Measurements from ENCODE around the gene TMEM8B. TPM values are rescaled to one million over a fixed set of nuclear protein-coding genes. Genes with fewer than 3 reads are reported as not detected.

Gene TMEM8B
- polyA plus RNA-seq, 1 donor from 2014 or later, result 12.7 TPM

GRCh38 chr9:35844628-35845270 is 15.7 kb downstream of the TMEM8B start:
- Histone ChIP-seq H3K27ac (ENCODE audit: low read length) (no peak overlapping the region), H2AFZ (ENCODE audit: low read depth, low read length) (no peak overlapping the region), H3K79me2 (replicated peaks; ENCODE audit: insufficient read depth, low read length) (no peaks in the 10 kb centered on the region), H4K20me1 (ENCODE audit: insufficient read depth) (no peaks in the 10 kb centered on the region), H3K27me3 (ENCODE audit: insufficient read depth, low read depth, low read length) (no peaks in the 10 kb centered on the region), H3K9me2 (ENCODE audit: insufficient read depth, low read length) (no peaks in the 10 kb centered on the region), H3K9ac (ENCODE audit: low read length) (no peak overlapping the region), H3K9me3 (ENCODE audit: low read length) (no peaks in the 10 kb centered on the region), H3K4me2 (ENCODE audit: low read length) (no peak overlapping the region), H3K36me3 (ENCODE audit: insufficient read depth, low read length) (peaks cover 9% of the 10 kb centered on the region), H3F3A (ENCODE audit: insufficient read depth, low read length, poor library complexity, severe bottlenecking) (no peaks in the 10 kb centered on the region), H3K4me3 (ENCODE audit: low read length) (no peak overlapping the region)
- no peak for TF ChIP-seq TAF1 (IDR thresholded peaks at IDR 0.05; ENCODE audit: low read depth)
- TF ChIP-seq EP300 (conservative IDR thresholded peaks at IDR 0.05; ENCODE audit: poor library complexity, severe bottlenecking), result no peak

DNA sequence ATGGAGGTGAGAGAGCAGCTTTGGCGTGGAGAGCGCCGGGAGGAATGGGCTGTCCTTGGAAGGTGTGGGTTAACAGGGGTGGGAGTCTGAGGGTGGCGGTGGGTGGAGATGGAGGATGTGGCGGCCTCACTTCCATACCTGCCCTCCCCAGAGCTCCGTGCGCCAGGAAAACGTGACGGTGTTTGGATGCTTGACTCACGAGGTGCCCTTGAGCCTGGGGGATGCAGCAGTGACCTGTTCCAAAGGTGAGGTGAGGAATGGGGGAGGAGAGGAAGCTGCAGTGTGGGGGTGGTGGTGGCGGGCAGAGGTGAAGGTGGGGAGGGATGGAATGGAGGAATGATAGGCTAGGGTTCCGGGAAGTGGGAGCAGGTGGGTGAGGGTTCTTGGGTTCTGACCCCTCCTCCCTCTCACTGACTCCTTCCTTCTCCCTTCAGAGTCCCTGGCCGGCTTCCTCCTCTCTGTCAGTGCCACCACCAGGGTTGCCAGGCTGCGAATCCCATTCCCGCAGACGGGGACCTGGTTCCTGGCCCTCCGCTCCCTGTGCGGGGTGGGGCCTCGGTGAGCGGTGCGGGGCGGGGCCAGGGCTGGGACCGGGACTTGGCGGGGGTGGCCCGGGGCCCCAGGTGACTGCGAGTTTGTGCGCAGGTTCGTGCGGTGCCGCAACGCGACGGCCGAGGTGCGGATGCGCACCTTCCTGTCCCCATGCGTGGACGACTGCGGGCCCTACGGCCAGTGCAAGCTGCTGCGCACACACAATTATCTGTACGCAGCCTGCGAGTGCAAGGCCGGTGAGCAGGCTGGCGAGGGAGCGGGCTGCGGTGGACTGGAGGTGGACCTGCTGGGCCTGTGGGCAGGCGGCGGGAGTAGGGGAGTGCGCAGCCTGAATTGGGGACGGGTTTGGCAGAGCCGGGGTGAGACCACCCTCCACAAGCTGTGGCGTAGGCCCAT is 17.1 kb downstream of the TMEM8B start:
- no peak overlapping the region for H3K4me2 ChIP-seq (ENCODE audit: low read length)
- H3K9me3 ChIP-seq (ENCODE audit: low read length), result no peaks in the 10 kb centered on the region
- no peaks in the 10 kb centered on the region for H4K20me1 ChIP-seq (ENCODE audit: insufficient read depth)
- no peak overlapping the region for H2AFZ ChIP-seq (ENCODE audit: low read depth, low read length)
- H3K4me3 ChIP-seq (ENCODE audit: low read length), result no peak overlapping the region
- H3K79me2 ChIP-seq (replicated peaks; ENCODE audit: insufficient read depth, low read length), result no peaks in the 10 kb centered on the region
- H3K36me3 ChIP-seq (ENCODE audit: insufficient read depth, low read length), result peaks cover 9% of the 10 kb centered on the region
- no peaks in the 10 kb centered on the region for H3K27me3 ChIP-seq (ENCODE audit: insufficient read depth, low read depth, low read length)
- H3K9me2 ChIP-seq (ENCODE audit: insufficient read depth, low read length), result no peaks in the 10 kb centered on the region
- no peaks in the 10 kb centered on the region for H3F3A ChIP-seq (ENCODE audit: insufficient read depth, low read length, poor library complexity, severe bottlenecking)
- TF ChIP-seq, protein P1, sequence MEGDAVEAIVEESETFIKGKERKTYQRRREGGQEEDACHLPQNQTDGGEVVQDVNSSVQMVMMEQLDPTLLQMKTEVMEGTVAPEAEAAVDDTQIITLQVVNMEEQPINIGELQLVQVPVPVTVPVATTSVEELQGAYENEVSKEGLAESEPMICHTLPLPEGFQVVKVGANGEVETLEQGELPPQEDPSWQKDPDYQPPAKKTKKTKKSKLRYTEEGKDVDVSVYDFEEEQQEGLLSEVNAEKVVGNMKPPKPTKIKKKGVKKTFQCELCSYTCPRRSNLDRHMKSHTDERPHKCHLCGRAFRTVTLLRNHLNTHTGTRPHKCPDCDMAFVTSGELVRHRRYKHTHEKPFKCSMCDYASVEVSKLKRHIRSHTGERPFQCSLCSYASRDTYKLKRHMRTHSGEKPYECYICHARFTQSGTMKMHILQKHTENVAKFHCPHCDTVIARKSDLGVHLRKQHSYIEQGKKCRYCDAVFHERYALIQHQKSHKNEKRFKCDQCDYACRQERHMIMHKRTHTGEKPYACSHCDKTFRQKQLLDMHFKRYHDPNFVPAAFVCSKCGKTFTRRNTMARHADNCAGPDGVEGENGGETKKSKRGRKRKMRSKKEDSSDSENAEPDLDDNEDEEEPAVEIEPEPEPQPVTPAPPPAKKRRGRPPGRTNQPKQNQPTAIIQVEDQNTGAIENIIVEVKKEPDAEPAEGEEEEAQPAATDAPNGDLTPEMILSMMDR (IDR thresholded peaks at IDR 0.05; ENCODE audit: poor library complexity, severe bottlenecking), result no peak
- no peak for TF ChIP-seq POLR2AphosphoS5 (IDR thresholded peaks at IDR 0.05)
- TF ChIP-seq EP300 (conservative IDR thresholded peaks at IDR 0.05; ENCODE audit: poor library complexity, severe bottlenecking), result no peak
- H3K27ac ChIP-seq (ENCODE audit: low read length), result no peak overlapping the region
- no peak overlapping the region for H3K9ac ChIP-seq (ENCODE audit: low read length)

GRCh38 chr9:35847792-35848572 is 19.0 kb downstream of the TMEM8B start:
- H3K27me3 ChIP-seq (ENCODE audit: insufficient read depth, low read depth, low read length), result no peaks in the 10 kb centered on the region
- no peaks in the 10 kb centered on the region for H4K20me1 ChIP-seq (ENCODE audit: insufficient read depth)
- no peak overlapping the region for H3K27ac ChIP-seq (ENCODE audit: low read length)
- H3F3A ChIP-seq (ENCODE audit: insufficient read depth, low read length, poor library complexity, severe bottlenecking), result no peaks in the 10 kb centered on the region
- TF ChIP-seq SMC3 (conservative IDR thresholded peaks at IDR 0.05; ENCODE audit: poor library complexity) (no peak), TAF1 (IDR thresholded peaks at IDR 0.05; ENCODE audit: low read depth) (no peak), REST (IDR thresholded peaks at IDR 0.05; ENCODE audit: borderline replicate concordance) (no peak), EZH2 (IDR thresholded peaks at IDR 0.05; ENCODE audit: borderline replicate concordance, insufficient read depth, low read length, poor library complexity, severe bottlenecking) (no peak), EP300 (conservative IDR thresholded peaks at IDR 0.05; ENCODE audit: poor library complexity, severe bottlenecking) (no peak), POLR2AphosphoS5 (IDR thresholded peaks at IDR 0.05) (no peak), RAD21 (conservative IDR thresholded peaks at IDR 0.05) (no peak), MXI1 (conservative IDR thresholded peaks at IDR 0.05; ENCODE audit: poor library complexity, severe bottlenecking) (no peak)
- TF ChIP-seq, protein P1 (IDR thresholded peaks at IDR 0.05; ENCODE audit: poor library complexity, severe bottlenecking), result no peak
- no peak overlapping the region for H2AFZ ChIP-seq (ENCODE audit: low read depth, low read length)
- H3K79me2 ChIP-seq (replicated peaks; ENCODE audit: insufficient read depth, low read length), result no peaks in the 10 kb centered on the region
- no peak overlapping the region for H3K4me2 ChIP-seq (ENCODE audit: low read length)
- H3K9me2 ChIP-seq (ENCODE audit: insufficient read depth, low read length), result no peaks in the 10 kb centered on the region
- H3K4me3 ChIP-seq (ENCODE audit: low read length), result no peak overlapping the region
- no peaks in the 10 kb centered on the region for H3K9me3 ChIP-seq (ENCODE audit: low read length)
- peaks cover 9% of the 10 kb centered on the region for H3K36me3 ChIP-seq (ENCODE audit: insufficient read depth, low read length)
- H3K9ac ChIP-seq (ENCODE audit: low read length), result no peak overlapping the region
